H9 (cell line): ENCODE data around the gene AQP5. TPM values are rescaled to one million over a fixed set of nuclear protein-coding genes. Genes with fewer than 3 reads are reported as not detected.

Source experiments
- DNase-seq: peaks from one replicate; pipeline ENCODE4 v3.0.0-alpha.2; 2017
- H2AFZ ChIP-seq: one replicate; pipeline ENCODE4 v1.6.1; 2013; ENCODE audit warnings: mild to moderate bottlenecking, low read length, control low read depth, moderate library complexity
- H2AK5ac ChIP-seq: 2 replicates; pipeline ENCODE4 v1.6.1; 2013; ENCODE audit warnings: low read length, control low read depth, mixed read lengths; ENCODE audit not compliant: insufficient read length
- H2BK120ac ChIP-seq: one replicate; pipeline ENCODE4 v1.6.1; 2013; ENCODE audit warnings: low read depth, mild to moderate bottlenecking, low read length, control low read depth, inconsistent platforms; ENCODE audit not compliant: poor library complexity, severe bottlenecking
- H2BK12ac ChIP-seq: 2 replicates; pipeline ENCODE4 v1.6.1; 2013; ENCODE audit warnings: low read length, control low read depth, mixed read lengths, low read depth; ENCODE audit not compliant: insufficient read length
- H2BK15ac ChIP-seq: 2 replicates; pipeline ENCODE4 v1.6.1; 2013; ENCODE audit warnings: low read depth, low read length, control low read depth
- H2BK20ac ChIP-seq: one replicate; pipeline ENCODE4 v1.6.1; 2013; ENCODE audit warnings: low read depth, mild to moderate bottlenecking, low read length, control low read depth, inconsistent platforms; ENCODE audit not compliant: poor library complexity, severe bottlenecking
- H2BK5ac ChIP-seq: 2 replicates; pipeline ENCODE4 v1.6.1; 2013; ENCODE audit warnings: low read length, control low read depth, mixed read lengths; ENCODE audit not compliant: insufficient read length
- H3K14ac ChIP-seq: 2 replicates; pipeline ENCODE4 v1.6.1; 2013; ENCODE audit warnings: low read length, control low read depth; ENCODE audit not compliant: insufficient read depth
- H3K18ac ChIP-seq: 2 replicates; pipeline ENCODE4 v1.6.1; 2013; ENCODE audit warnings: low read depth, mild to moderate bottlenecking, mixed read lengths, low read length, control low read depth; ENCODE audit not compliant: insufficient read length
- H3K23ac ChIP-seq: 2 replicates; pipeline ENCODE4 v1.6.1; 2013; ENCODE audit warnings: low read length, control low read depth, mixed read lengths, low read depth; ENCODE audit not compliant: insufficient read length
- H3K23me2 ChIP-seq: 2 replicates; pipeline ENCODE4 v1.6.1; 2013; ENCODE audit warnings: low read depth, mild to moderate bottlenecking, mixed read lengths, low read length, control low read depth; ENCODE audit not compliant: insufficient read length, poor library complexity, severe bottlenecking
- H3K27ac ChIP-seq: 2 replicates; pipeline ENCODE4 v1.5.1; 2013; ENCODE audit warnings: low read length, control low read depth, mixed read lengths, low read depth; ENCODE audit not compliant: insufficient read length
- H3K27me3 ChIP-seq: 2 replicates; pipeline ENCODE4 v1.6.1; 2013; ENCODE audit warnings: low read length, control low read depth, inconsistent platforms; ENCODE audit not compliant: insufficient read depth
- H3K4ac ChIP-seq: 2 replicates; pipeline ENCODE4 v1.6.1; 2013; ENCODE audit warnings: low read depth, mild to moderate bottlenecking, control low read depth, inconsistent platforms, low read length, moderate library complexity
- H3K4me1 ChIP-seq: 2 replicates; pipeline ENCODE4 v1.6.1; 2013; ENCODE audit warnings: low read length, control low read depth, inconsistent platforms; ENCODE audit not compliant: insufficient read depth
- H3K4me2 ChIP-seq: 2 replicates; pipeline ENCODE4 v1.6.1; 2013; ENCODE audit warnings: low read length, control low read depth, mixed read lengths; ENCODE audit not compliant: insufficient read length, insufficient read depth
- H3K56ac ChIP-seq: 2 replicates; pipeline ENCODE4 v1.6.1; 2013; ENCODE audit warnings: low read depth, mild to moderate bottlenecking, mixed read lengths, low read length, control low read depth; ENCODE audit not compliant: insufficient read length
- H3K79me1 ChIP-seq: 2 replicates; pipeline ENCODE4 v1.6.1; 2013; ENCODE audit warnings: low read depth, mild to moderate bottlenecking, moderate library complexity, low read length, control low read depth, inconsistent platforms; ENCODE audit not compliant: insufficient read depth, poor library complexity, severe bottlenecking
- H3K79me2 ChIP-seq: 2 replicates; pipeline ENCODE4 v1.6.1; 2013; ENCODE audit warnings: low read length, control low read depth, inconsistent platforms; ENCODE audit not compliant: insufficient read depth
- H3K9ac ChIP-seq: 2 replicates; pipeline ENCODE4 v1.6.1; 2013; ENCODE audit warnings: low read length, control low read depth, mixed read lengths; ENCODE audit not compliant: insufficient read length; ENCODE audit errors: extremely low read depth
- H3K9me3 ChIP-seq: one replicate; pipeline ENCODE4 v1.6.1; 2013; ENCODE audit warnings: low read depth, low read length, inconsistent platforms; ENCODE audit not compliant: control insufficient read depth
- H3T11ph ChIP-seq: one replicate; pipeline ENCODE4 v1.6.1; 2013; ENCODE audit warnings: mild to moderate bottlenecking, low read length, control low read depth, inconsistent platforms
- H4K20me1 ChIP-seq: one replicate; pipeline ENCODE4 v1.6.1; 2013; ENCODE audit not compliant: control insufficient read depth, insufficient read length, insufficient read depth
- H4K5ac ChIP-seq: 2 replicates; pipeline ENCODE4 v1.6.1; 2013; ENCODE audit warnings: low read depth, mild to moderate bottlenecking, mixed read lengths, low read length, control low read depth; ENCODE audit not compliant: insufficient read length
- H4K8ac ChIP-seq: replicated peaks from 2 replicates; pipeline ENCODE4 v1.6.1; 2013; ENCODE audit warnings: low read length, control low read depth, mixed read lengths, low read depth; ENCODE audit not compliant: insufficient read length
- H4K91ac ChIP-seq: 2 replicates; pipeline ENCODE4 v1.6.1; 2013; ENCODE audit warnings: low read depth, mild to moderate bottlenecking, moderate library complexity, mixed read lengths, low read length, control low read depth; ENCODE audit not compliant: insufficient read length
- H3K27ac Mint-ChIP-seq, 3 experiments: 2 replicates in 2 of 3; 3 replicates in 1 of 3; pipeline ENCODE4 v1.8.0; 2020 to 2021; ENCODE audit warnings: mixed read lengths in 3 of 3, mild to moderate bottlenecking in 1 of 3, moderate library complexity in 1 of 3
- H3K27me3 Mint-ChIP-seq: 2 replicates; pipeline ENCODE4 v1.8.0; 2021; ENCODE audit warnings: low read depth, mild to moderate bottlenecking, moderate library complexity, mixed read lengths
- H3K36me3 Mint-ChIP-seq, 3 experiments: 2 replicates in 2 of 3; 3 replicates in 1 of 3; pipeline ENCODE4 v1.8.0; 2020 to 2021; ENCODE audit warnings: low read depth in 3 of 3, mixed read lengths in 3 of 3; ENCODE audit not compliant: insufficient read depth in 1 of 3
- H3K4me1 Mint-ChIP-seq, 2 experiments: 2 replicates each; pipeline ENCODE4 v1.8.0; 2020; ENCODE audit warnings: mixed read lengths in 2 of 2
- H3K4me3 Mint-ChIP-seq, 2 experiments: 2 replicates in 1 of 2; 3 replicates in 1 of 2; pipeline ENCODE4 v1.8.0; 2020 to 2021; ENCODE audit warnings: mild to moderate bottlenecking in 2 of 2, mixed read lengths in 2 of 2, moderate library complexity in 1 of 2
- H3K9me3 Mint-ChIP-seq, 2 experiments: 2 replicates in 1 of 2; 3 replicates in 1 of 2; pipeline ENCODE4 v1.8.0; 2020; ENCODE audit warnings: mild to moderate bottlenecking in 2 of 2, mixed read lengths in 2 of 2, moderate library complexity in 1 of 2
- WGBS: extraction: QIAGEN DNeasy Blood & Tissue Kit; methylation state at CpG from one replicate; pipeline ENCODE4 v1.1.7; 2013; ENCODE audit warnings: missing lambda C conversion rate, low lambda C conversion rate, mixed read lengths; ENCODE audit not compliant: insufficient read length; ENCODE audit errors: extremely low coverage; 5-methylcytosine and 5-hydroxymethylcytosine counted together
- total RNA-seq: library from RNA; stranded (reverse); gene quantifications from 2 replicates; pipeline ENCODE4 v1.2.1, GENCODE V29; 2021
- TF ChIP-seq, protein P1 (sequence below): fragments of 200-600 bp; sonication (generic); conservative IDR thresholded peaks from 3 replicates; pipeline ENCODE4 v1.8.0; 2021; ENCODE audit warnings: antibody characterized with exemption, mild to moderate bottlenecking

AQP5 gene
- total RNA-seq, 1 experiment from 2014 or later, result 2.8 TPM

DNA sequence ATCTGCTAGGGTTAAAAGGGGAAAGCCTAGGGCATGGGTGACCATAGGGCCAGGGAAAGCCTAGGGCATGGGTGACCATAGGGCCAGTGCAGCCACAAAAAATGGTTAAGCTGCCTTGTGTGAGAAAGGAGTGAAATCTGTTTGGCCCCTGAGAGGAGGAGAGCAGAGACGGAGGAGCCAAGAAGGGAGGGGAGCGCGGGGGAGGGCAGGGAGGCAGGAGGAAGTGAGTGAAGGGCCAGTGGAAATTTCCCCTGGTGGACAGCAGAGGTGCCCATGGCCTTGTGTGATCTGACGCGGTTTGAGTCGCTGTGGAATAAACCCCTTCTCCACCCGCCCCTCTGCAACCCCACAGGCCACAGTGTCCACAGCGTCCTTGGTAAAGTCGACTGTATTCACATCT lies 10.5 kb downstream of the AQP5 start:
- no peak overlapping the region for H2BK15ac ChIP-seq
- no peak overlapping the region for H2AFZ ChIP-seq
- H3K4me1 Mint-ChIP-seq, result peaks cover 6 to 9% of the 10 kb centered on the region in 2 experiments; a peak in 3 of 4 replicates
- H3K18ac ChIP-seq, result no peak overlapping the region
- TF ChIP-seq, protein P1, sequence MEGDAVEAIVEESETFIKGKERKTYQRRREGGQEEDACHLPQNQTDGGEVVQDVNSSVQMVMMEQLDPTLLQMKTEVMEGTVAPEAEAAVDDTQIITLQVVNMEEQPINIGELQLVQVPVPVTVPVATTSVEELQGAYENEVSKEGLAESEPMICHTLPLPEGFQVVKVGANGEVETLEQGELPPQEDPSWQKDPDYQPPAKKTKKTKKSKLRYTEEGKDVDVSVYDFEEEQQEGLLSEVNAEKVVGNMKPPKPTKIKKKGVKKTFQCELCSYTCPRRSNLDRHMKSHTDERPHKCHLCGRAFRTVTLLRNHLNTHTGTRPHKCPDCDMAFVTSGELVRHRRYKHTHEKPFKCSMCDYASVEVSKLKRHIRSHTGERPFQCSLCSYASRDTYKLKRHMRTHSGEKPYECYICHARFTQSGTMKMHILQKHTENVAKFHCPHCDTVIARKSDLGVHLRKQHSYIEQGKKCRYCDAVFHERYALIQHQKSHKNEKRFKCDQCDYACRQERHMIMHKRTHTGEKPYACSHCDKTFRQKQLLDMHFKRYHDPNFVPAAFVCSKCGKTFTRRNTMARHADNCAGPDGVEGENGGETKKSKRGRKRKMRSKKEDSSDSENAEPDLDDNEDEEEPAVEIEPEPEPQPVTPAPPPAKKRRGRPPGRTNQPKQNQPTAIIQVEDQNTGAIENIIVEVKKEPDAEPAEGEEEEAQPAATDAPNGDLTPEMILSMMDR, result no peak
- H3K23ac ChIP-seq, result no peak overlapping the region
- H3K27ac Mint-ChIP-seq, result no peak overlapping the region
- no peak overlapping the region for H2BK120ac ChIP-seq
- H4K5ac ChIP-seq, result no peak overlapping the region
- no peaks in the 10 kb centered on the region for H3K36me3 Mint-ChIP-seq
- H3K9me3 Mint-ChIP-seq, result no peaks in the 10 kb centered on the region
- no peak overlapping the region for H2BK5ac ChIP-seq
- H3K79me2 ChIP-seq, result no peaks in the 10 kb centered on the region
- H4K8ac ChIP-seq, result no peak overlapping the region
- peaks cover 3% of the 10 kb centered on the region for H3K27me3 Mint-ChIP-seq
- no peak overlapping the region for H3K56ac ChIP-seq
- H4K91ac ChIP-seq, result no peak overlapping the region
- no peaks in the 10 kb centered on the region for H3K79me1 ChIP-seq
- no peak overlapping the region for H3K27ac ChIP-seq
- H2AK5ac ChIP-seq, result no peak overlapping the region
- no peaks in the 10 kb centered on the region; the same call in 1 of the 2 replicates for H3K27me3 ChIP-seq
- no peak overlapping the region for H2BK20ac ChIP-seq
- H3K4me3 Mint-ChIP-seq, result no peak overlapping the region
- no CpG with 5 or more reads among the region's 9 CpGs for WGBS
- H3K9me3 ChIP-seq, result no peaks in the 10 kb centered on the region
- H3T11ph ChIP-seq, result no peak overlapping the region
- no peaks in the 10 kb centered on the region for H3K23me2 ChIP-seq
- no peak overlapping the region for H3K14ac ChIP-seq
- H3K4me1 ChIP-seq, result no peaks in the 10 kb centered on the region
- DNase-seq, result no peak
- no peaks in the 10 kb centered on the region for H4K20me1 ChIP-seq
- no peak overlapping the region for H3K4me2 ChIP-seq
- no peak overlapping the region for H2BK12ac ChIP-seq
- H3K9ac ChIP-seq, result no peak overlapping the region
- H3K4ac ChIP-seq, result no peak overlapping the region
